HG02885 (cell line): ENCODE results near the gene MACROD2.
"Not testable (repeated sequence)": the region's sequence is repeated elsewhere in the genome, so short reads cannot be mapped to it uniquely, and the experiment has no call there.

Experiments used
- ATAC-seq: cut with Tn5 transposase; IDR thresholded peaks from one replicate; pipeline ENCODE4 v1.9.1; 2021; ENCODE audit warnings: mild to moderate bottlenecking; ENCODE audit not compliant: unreplicated experiment, poor library complexity

The MACROD2 gene

GRCh38 chr20:13995086-13995665 lies at the start of gene MACROD2:
MACROD2 (plus strand) TSS chr20:13995516.
- no peak for ATAC-seq

GRCh38 chr20:13947719-13948118 lies 47.6 kb upstream of the MACROD2 start:
- ATAC-seq = no peak

DNA sequence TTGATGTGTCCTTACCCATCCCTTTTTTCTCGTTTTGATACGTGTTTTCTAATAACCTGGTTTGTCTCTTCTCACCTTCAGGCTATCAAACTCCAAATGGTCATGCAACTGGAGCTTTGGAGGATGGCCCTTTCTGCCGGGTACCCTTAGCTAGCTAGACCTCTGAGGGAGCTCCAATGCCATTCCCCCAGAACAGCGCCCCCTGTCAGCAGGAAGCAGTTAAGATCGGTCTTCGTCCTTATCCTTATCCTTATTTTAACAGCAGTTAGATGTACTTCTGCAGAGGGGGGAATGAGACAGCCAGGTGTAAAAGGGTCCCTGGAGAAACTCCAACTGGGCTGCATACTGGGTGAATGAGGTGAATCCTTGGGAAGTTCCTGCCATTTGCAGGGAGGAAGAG lies 42.1 kb upstream of the MACROD2 start:
- no peak for ATAC-seq

DNA sequence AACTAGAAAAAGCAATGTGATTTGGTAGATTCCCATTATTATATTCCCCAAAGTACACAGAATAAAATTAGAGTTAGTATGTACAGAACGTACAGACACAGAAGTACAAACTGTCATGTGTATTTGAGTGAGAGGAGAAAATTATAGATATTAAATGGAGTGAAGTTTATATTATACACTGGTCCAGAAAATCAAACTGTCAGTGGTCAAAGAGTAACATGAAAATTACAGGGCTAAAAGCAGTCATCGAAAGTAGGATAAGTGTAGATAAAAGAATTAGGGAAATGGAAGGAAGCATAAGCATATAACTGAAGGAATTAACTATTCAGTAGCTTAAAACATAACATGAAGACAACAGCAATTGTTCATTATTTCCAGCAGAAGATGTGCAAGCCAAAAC lies 35.2 kb upstream of the MACROD2 start:
- ATAC-seq = no peak

DNA sequence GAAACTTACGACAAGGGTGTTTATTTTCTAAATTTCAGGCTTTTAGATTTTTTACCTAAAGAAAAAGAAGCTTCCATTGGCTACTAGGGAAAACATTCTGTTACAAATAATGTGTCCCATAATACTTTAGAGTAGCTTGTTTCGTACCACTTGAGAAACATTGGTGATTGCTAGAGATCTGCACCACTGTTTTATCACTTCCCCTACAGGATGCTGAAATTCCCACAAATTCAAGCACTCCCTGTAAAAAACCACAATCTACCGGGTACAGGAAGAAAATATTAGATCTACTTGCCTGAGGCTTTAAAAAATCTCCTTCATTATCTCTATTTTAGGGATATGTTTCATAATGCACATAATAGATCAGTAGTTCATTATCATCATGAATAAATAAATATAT lies 34.8 kb upstream of the MACROD2 start:
- no peak for ATAC-seq

GRCh38 chr20:13984211-13984610 lies 11.1 kb upstream of the MACROD2 start:
- ATAC-seq = no peak

DNA sequence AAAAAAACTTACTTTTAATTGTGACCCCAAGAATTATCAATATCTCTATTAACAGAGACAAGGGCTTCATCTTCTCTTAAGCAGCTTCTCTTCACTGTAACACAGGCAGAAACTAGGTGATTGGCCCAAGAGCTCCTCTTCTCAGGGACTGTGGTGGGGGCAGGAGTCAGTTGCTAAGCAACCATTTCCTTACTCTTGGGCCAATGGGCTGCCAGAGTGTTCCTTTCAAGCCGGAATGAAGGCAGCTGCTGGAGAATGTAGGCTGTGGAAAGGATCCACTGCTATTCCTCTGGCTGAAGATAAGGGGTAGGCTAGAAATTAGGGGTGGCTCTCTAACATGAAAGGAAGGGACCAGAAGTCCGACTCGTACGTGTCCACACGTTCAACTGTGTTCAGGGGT lies 4.9 kb upstream of the MACROD2 start, which contains the start of gene SEL1L2:
TSS of gene SEL1L2 (minus strand) at position 150 of the 400 bp plus-strand sequence. CDS start at position 70, 80 bp downstream.
- no peak for ATAC-seq

GRCh38 chr20:13991311-13991710 lies 4.0 kb upstream of the MACROD2 start:
- no peak for ATAC-seq

- not testable (repeated sequence) for ATAC-seq
These were observed 3.4 kb upstream of the MACROD2 start for GRCh38 chr20:13991955-13992354.

GRCh38 chr20:13995841-13996240 lies 525 bp downstream of the MACROD2 start:
- no peak for ATAC-seq

GRCh38 chr20:13996265-13996664 lies 949 bp downstream of the MACROD2 start:
- no peak for ATAC-seq

GRCh38 chr20:14000917-14001316 lies 5.6 kb downstream of the MACROD2 start:
- ATAC-seq = no peak

GRCh38 chr20:14005996-14006395 lies 10.7 kb downstream of the MACROD2 start:
- ATAC-seq = no peak

GRCh38 chr20:14009208-14009607 lies 13.9 kb downstream of the MACROD2 start:
- ATAC-seq = no peak

DNA sequence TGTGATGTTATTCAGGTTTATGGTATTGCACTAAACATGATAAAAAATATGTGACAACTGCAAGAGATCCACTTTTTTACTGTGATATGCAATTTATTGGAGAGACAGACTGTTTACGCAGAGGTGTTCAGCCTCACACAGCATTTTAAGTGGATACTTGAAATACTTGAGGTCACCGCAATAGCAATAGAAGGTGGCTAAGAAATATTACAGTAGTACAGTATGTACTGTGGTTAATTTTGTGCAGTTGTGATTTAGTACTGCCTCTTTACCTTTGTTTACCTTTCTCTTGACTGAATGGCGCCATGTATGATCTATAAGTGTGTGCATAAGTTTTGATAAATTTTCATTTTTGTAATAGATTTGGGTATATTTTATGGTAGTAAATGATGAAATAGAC lies 17.4 kb downstream of the MACROD2 start:
- no peak for ATAC-seq

GRCh38 chr20:14030991-14031390 lies 35.7 kb downstream of the MACROD2 start:
- ATAC-seq = no peak

- no peak for ATAC-seq
These were observed 38.0 kb downstream of the MACROD2 start for GRCh38 chr20:14033310-14033709.

GRCh38 chr20:14036567-14036966 lies 41.3 kb downstream of the MACROD2 start:
- no peak for ATAC-seq

- ATAC-seq = not testable (repeated sequence)
These were observed 49.5 kb downstream of the MACROD2 start for GRCh38 chr20:14044712-14045276.

DNA sequence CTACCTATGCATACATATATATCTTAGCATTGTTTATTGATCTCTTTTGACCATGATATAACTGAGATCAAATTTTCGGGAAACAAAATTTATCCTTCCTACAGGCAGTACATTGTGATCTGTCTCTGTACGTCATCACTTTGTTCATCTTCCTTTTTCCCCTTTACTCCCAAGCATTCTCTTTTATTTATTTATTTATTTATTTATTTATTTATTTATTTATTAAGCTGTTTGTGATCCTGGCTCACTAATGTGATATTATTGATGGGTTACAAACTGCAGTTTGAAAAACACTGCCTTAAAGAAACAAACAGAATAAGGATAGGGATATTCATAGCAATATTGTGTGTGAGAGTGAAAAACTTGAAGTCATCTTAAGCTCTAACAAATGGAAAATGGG lies 51.2 kb downstream of the MACROD2 start:
- no peak for ATAC-seq

DNA sequence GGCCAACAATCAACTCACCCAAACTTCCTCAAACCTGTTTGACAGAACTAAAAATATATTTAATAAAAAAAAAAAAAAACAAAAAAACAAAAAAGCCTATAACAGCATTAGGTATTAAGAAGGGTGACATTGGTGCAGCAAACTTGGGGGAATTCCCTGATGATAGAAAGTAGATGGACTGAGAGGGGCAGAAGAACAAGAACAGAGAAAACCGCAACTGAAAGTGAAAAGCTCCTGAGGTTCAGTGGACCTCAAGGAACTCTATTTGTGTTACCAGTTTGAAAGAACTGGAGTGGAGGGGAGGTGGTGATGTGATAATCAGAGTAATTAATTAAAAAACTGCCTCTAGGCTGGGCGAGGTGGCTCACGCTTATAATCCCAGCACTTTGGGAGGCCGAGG lies 53.8 kb downstream of the MACROD2 start:
- ATAC-seq = peak; percentile 95

- ATAC-seq = no peak
These were observed 56.1 kb downstream of the MACROD2 start for GRCh38 chr20:14051454-14051853.
